ENCODE measurements around the gene WWOX. TPM values are rescaled to one million over a fixed set of nuclear protein-coding genes. Genes with fewer than 3 reads are reported as not detected.

WWOX gene
- total and polyA plus RNA-seq, 2 of the 13 experiments (the other 11 are each of a cell fraction or from before 2014, with no cell fraction given) = 9.1 to 37.4 TPM

GRCh38 chr16:78706637-78707036, 607.2 kb downstream of the WWOX start (continued):
- 0 out of 2 replicates have a peak, but pooled peaks have one; percentile 21 for TF ChIP-seq NR2F2 (IDR thresholded peaks at IDR 0.05; ENCODE audit: borderline replicate concordance, low read depth)
- no peak for TF ChIP-seq ZBTB7B (CRISPR knock-in tag; IDR thresholded peaks at IDR 0.05)
- TF ChIP-seq, protein P1, sequence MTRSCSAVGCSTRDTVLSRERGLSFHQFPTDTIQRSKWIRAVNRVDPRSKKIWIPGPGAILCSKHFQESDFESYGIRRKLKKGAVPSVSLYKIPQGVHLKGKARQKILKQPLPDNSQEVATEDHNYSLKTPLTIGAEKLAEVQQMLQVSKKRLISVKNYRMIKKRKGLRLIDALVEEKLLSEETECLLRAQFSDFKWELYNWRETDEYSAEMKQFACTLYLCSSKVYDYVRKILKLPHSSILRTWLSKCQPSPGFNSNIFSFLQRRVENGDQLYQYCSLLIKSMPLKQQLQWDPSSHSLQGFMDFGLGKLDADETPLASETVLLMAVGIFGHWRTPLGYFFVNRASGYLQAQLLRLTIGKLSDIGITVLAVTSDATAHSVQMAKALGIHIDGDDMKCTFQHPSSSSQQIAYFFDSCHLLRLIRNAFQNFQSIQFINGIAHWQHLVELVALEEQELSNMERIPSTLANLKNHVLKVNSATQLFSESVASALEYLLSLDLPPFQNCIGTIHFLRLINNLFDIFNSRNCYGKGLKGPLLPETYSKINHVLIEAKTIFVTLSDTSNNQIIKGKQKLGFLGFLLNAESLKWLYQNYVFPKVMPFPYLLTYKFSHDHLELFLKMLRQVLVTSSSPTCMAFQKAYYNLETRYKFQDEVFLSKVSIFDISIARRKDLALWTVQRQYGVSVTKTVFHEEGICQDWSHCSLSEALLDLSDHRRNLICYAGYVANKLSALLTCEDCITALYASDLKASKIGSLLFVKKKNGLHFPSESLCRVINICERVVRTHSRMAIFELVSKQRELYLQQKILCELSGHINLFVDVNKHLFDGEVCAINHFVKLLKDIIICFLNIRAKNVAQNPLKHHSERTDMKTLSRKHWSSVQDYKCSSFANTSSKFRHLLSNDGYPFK (CRISPR knock-in tag; IDR thresholded peaks at IDR 0.05; ENCODE audit: borderline replicate concordance) = no peak
- peak; percentile 78 for TF ChIP-seq NR2F6 (IDR thresholded peaks at IDR 0.05)
- peak; percentile 84 for TF ChIP-seq NR2F6 (CRISPR knock-in tag; IDR thresholded peaks at IDR 0.05)
- 0 out of 2 replicates have a peak, but pooled peaks have one; percentile 37 for TF ChIP-seq BCL6 (CRISPR knock-in tag; IDR thresholded peaks at IDR 0.05)
- TF ChIP-seq ZBTB21 (CRISPR knock-in tag; IDR thresholded peaks at IDR 0.05) = no peak
- no peak for TF ChIP-seq PCBP2 (optimal IDR thresholded peaks at IDR 0.05; ENCODE audit: low read depth, low read length, poor library complexity, severe bottlenecking)
- peak; percentile 61 for TF ChIP-seq FOSL2 (CRISPR knock-in tag; IDR thresholded peaks at IDR 0.05)
- TF ChIP-seq ARNT (IDR thresholded peaks at IDR 0.05) = no peak
- no peak for TF ChIP-seq SOX13 (IDR thresholded peaks at IDR 0.05)
- 0 out of 4 replicates have a peak, but pooled peaks of 1 of the 2 experiments have one; percentile 12 for TF ChIP-seq SOX13 (CRISPR knock-in tag; conservative IDR thresholded peaks at IDR 0.05 in 1 of 2, IDR thresholded peaks at IDR 0.05 in 1 of 2)
- TF ChIP-seq ZNF570 (CRISPR knock-in tag; IDR thresholded peaks at IDR 0.05; ENCODE audit: borderline replicate concordance) = no peak
- no peak for TF ChIP-seq HNRNPH1 (optimal IDR thresholded peaks at IDR 0.05; ENCODE audit: low read depth, low read length)
- peak; percentile 40 to 42; a peak in 1 of 4 replicates for TF ChIP-seq NR2F1 (CRISPR knock-in tag; IDR thresholded peaks at IDR 0.05)
- no peak for TF ChIP-seq RFXANK (CRISPR knock-in tag; IDR thresholded peaks at IDR 0.05)
- peak; percentile 35; the same call in 1 of the 2 replicates for TF ChIP-seq SKIL (CRISPR knock-in tag; IDR thresholded peaks at IDR 0.05; ENCODE audit: borderline replicate concordance)
- TF ChIP-seq KLF11 (CRISPR knock-in tag; IDR thresholded peaks at IDR 0.05) = no peak
- no peak for TF ChIP-seq CENPT (CRISPR knock-in tag; IDR thresholded peaks at IDR 0.05; ENCODE audit: low read depth)
- TF ChIP-seq ZMAT3 (CRISPR knock-in tag; conservative IDR thresholded peaks at IDR 0.05) = no peak
- TF ChIP-seq, protein P2, sequence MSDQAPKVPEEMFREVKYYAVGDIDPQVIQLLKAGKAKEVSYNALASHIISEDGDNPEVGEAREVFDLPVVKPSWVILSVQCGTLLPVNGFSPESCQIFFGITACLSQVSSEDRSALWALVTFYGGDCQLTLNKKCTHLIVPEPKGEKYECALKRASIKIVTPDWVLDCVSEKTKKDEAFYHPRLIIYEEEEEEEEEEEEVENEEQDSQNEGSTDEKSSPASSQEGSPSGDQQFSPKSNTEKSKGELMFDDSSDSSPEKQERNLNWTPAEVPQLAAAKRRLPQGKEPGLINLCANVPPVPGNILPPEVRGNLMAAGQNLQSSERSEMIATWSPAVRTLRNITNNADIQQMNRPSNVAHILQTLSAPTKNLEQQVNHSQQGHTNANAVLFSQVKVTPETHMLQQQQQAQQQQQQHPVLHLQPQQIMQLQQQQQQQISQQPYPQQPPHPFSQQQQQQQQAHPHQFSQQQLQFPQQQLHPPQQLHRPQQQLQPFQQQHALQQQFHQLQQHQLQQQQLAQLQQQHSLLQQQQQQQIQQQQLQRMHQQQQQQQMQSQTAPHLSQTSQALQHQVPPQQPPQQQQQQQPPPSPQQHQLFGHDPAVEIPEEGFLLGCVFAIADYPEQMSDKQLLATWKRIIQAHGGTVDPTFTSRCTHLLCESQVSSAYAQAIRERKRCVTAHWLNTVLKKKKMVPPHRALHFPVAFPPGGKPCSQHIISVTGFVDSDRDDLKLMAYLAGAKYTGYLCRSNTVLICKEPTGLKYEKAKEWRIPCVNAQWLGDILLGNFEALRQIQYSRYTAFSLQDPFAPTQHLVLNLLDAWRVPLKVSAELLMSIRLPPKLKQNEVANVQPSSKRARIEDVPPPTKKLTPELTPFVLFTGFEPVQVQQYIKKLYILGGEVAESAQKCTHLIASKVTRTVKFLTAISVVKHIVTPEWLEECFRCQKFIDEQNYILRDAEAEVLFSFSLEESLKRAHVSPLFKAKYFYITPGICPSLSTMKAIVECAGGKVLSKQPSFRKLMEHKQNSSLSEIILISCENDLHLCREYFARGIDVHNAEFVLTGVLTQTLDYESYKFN (CRISPR knock-in tag; conservative IDR thresholded peaks at IDR 0.05) = peak; percentile 26; the same call in 1 of the 2 replicates
- TF ChIP-seq POGZ (CRISPR knock-in tag; IDR thresholded peaks at IDR 0.05) = 0 out of 2 replicates have a peak, but pooled peaks have one; percentile 32
- TF ChIP-seq MBNL3 (CRISPR knock-in tag; conservative IDR thresholded peaks at IDR 0.05) = no peak
